ENCODE measurements around the gene TCF20. TPM values are rescaled to one million over a fixed set of nuclear protein-coding genes. Genes with fewer than 3 reads are reported as not detected.

Gene TCF20
- total and polyA plus RNA-seq, 8 donors, result 7.8 to 28.3 (median 17.0) TPM

- Histone ChIP-seq H3K9me3 (no peaks in the 10 kb centered on the region), H3K27ac (no peak overlapping the region), H3K4me1 (no peaks in the 10 kb centered on the region), H3K27me3 (peaks cover 0 to 6% (median 0%) of the 10 kb centered on the region in 4 donors), H3K36me3 (no peaks in the 10 kb centered on the region), H3K4me3 (peak overlapping the region in 1 of 4 donors; percentile 27)
- FAIRE-seq (no peak), ATAC-seq (peak; percentile 40 to 47 (median 42)), DNase-seq (peak in 2 of 6 donors; percentile 63)
- TF ChIP-seq CTCF (IDR thresholded peaks at IDR 0.05), result no peak
- intact Hi-C loops (cut with DNase I), result no loop called here
- 7 to 8% methylated on average over 62 to 72 of the region's 72 CpGs for WGBS, 2 donors
Observed at GRCh38 chr22:42283278-42284201, 13.1 kb upstream of the TCF20 start.

GRCh38 chr22:42282943-42283277, 12.5 kb upstream of the TCF20 start:
- intact Hi-C loops (cut with DNase I), result no loop called here
- TF ChIP-seq CTCF (IDR thresholded peaks at IDR 0.05), result no peak
- Histone ChIP-seq H3K9me3 (no peaks in the 10 kb centered on the region), H3K36me3 (no peaks in the 10 kb centered on the region), H3K4me3 (peak overlapping the region in 1 of 4 donors; percentile 27), H3K4me1 (no peaks in the 10 kb centered on the region), H3K27ac (no peak overlapping the region), H3K27me3 (peaks cover 0 to 6% (median 0%) of the 10 kb centered on the region in 4 donors)
- ATAC-seq, result no peak
- DNase-seq, result no peak
- no peak for FAIRE-seq
- WGBS, 2 donors, result 39 to 49% methylated on average over 14 of the region's 14 CpGs

- ATAC-seq, result peak in 2 of 4 donors; percentile 10 to 31
- H3K36me3 ChIP-seq, result no peaks in the 10 kb centered on the region
- FAIRE-seq, result no peak
Observed at GRCh38 chr22:42282252-42282942, 11.9 kb upstream of the TCF20 start.

GRCh38 chr22:42281706-42282251, 11.3 kb upstream of the TCF20 start:
- peak in 1 of 6 donors; percentile 26 for DNase-seq
- H3K27me3 ChIP-seq, result peaks cover 0 to 6% (median 0%) of the 10 kb centered on the region in 4 donors
- 77 to 85% methylated on average over 4 of the region's 4 CpGs for WGBS, 2 donors

More at GRCh38 chr22:42282252-42282942, 11.9 kb upstream of the TCF20 start:
- no peaks in the 10 kb centered on the region for H3K4me1 ChIP-seq
- TF ChIP-seq CTCF (IDR thresholded peaks at IDR 0.05), result no peak
- intact Hi-C loops (cut with DNase I), result no loop called here
- H3K9me3 ChIP-seq, result no peaks in the 10 kb centered on the region
- H3K4me3 ChIP-seq, result no peak overlapping the region
- peak in 1 of 6 donors; percentile 65 for DNase-seq
- no peak overlapping the region for H3K27ac ChIP-seq
- WGBS, 2 donors, result 72 to 82% methylated on average over 22 of the region's 22 CpGs
- H3K27me3 ChIP-seq, result peaks cover 0 to 6% (median 0%) of the 10 kb centered on the region in 4 donors

More at GRCh38 chr22:42281706-42282251, 11.3 kb upstream of the TCF20 start:
- H3K27ac ChIP-seq, result no peak overlapping the region
- intact Hi-C loops (cut with DNase I), result no loop called here
- TF ChIP-seq CTCF (IDR thresholded peaks at IDR 0.05), result no peak
- no peak overlapping the region for H3K4me3 ChIP-seq
- no peaks in the 10 kb centered on the region for H3K36me3 ChIP-seq
- H3K4me1 ChIP-seq, result no peaks in the 10 kb centered on the region
- no peak for FAIRE-seq
- no peaks in the 10 kb centered on the region for H3K9me3 ChIP-seq
- no peak for ATAC-seq

Measured in pancreas (tissue), 10 donors.